NCI-H1105 treated with DMSO at 0.1 percent for 48 hours (cell line): ENCODE data around the gene FAM98C.
"Not testable (repeated sequence)": the region's sequence is repeated elsewhere in the genome, so short reads cannot be mapped to it uniquely, and the experiment has no call there.

Experiments used
- DNase-seq: peaks from one replicate; lab custom pipeline; 2025; lab: John Stamatoyannopoulos, UW

Gene FAM98C

GRCh38 chr19:38427035-38427677, 24.3 kb downstream of the FAM98C start:
- not testable (repeated sequence) for DNase-seq

DNA sequence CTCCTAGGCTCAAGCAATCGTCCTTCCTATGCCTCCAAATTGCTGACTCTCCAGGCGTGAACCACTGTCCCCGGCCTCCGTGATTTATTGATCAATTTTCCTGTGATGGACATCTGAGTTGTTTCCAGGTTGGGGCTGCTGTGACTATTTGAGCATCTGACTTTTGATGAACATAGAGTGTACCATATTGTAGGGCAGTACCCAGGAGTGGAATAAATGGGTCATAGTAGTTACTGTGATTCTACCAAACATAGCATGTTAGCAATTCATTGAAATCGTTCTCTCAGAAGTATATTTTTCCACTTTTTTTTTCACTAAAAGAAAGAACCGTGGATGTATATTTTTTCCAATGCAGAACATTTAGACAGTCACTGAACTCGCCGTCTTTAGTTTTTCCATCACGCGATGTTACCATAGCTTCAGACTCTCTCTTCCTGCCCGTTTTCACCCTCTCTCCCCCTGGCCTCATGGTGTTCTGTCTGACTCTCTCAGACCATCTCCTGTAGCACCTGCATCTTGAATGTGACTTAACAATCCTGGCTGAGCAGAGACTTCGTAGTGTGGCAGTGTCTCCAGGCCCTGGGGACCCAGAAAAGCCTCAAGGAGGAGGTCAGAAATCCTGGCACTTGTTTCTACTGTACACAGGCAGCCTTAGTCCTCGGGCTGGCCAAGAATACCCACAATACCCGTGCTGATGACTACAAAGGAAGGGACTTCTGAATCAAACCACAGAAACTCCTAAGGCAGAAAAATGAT, 26.3 kb downstream of the FAM98C start:
- no peak for DNase-seq

GRCh38 chr19:38429811-38430156, 26.9 kb downstream of the FAM98C start:
- DNase-seq: no peak

DNA sequence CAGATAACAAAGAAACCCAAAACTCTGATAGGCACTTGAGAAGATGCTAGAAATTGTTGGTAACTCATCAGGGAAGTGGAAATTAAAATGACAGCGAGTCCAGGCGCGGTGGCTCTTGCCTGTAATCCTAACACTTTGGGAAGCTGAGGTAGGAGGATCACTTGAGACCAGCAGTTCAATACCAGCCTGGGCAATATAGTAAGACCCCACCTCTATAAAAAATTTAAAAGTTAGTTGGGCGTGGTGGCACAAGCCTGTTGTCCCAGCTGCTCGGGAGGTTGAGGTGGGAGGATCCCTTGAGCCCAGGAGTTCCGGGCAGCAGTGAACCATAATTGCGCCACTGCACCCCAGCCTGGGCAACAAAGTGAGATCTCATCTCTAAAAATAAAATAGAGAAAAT, 28.0 kb downstream of the FAM98C start:
- DNase-seq: no peak

DNA sequence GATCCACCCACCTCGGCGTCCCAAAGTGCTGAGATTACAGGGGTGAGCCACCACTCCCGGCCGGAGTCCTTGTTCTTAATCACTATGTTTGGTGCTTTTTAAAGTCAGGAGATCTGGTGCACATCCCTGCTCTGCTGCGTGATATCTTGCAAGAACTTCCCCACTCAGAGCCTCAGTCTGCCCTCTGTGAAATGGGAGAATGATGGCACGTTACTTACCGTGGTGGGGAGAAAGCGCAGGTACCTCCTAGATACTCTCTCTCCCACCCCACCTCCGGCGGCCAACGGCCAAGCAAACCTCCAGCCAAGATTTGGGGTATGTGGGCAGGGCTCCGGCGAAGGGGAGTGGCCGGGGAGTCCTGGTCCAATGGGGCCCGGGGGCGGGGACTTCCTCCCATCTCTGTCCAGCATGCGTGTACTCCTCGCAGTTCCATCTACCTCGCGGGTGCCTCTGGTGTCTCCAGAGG, 30.4 kb downstream of the FAM98C start, which contains the start of gene RYR1:
TSS of gene RYR1 (plus strand) at position 424 of the 466 bp plus-strand sequence. CDS start 139 bp downstream, outside the sequence.
- DNase-seq: no peak

DNA sequence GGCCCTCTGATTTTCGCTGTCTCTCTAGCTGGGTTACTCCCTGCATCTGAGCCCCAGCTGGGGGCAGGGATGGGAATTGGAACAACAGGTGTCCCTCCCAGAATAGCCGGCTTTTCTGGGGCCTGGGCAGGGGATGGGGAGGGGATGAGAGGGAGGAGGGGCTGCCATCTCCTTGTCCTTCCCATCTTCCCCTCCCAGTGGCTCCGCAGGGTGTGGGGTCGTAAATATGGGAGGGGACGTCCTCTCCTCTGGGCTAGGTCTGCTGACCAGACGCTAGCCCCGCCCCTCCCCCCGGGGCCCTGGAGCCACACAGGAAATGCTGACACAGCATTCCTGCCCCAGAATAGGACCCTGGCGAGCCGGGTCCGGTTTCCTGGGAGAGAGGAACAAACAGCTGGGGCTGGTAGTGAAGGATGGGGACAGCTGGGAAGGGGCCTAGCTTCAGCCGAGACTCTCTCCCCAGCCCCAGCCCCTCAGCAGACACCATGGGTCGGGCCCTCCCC, 31.7 kb downstream of the FAM98C start:
- no peak for DNase-seq

- no peak for DNase-seq
Observed at GRCh38 chr19:38437295-38437694, 34.4 kb downstream of the FAM98C start.

DNA sequence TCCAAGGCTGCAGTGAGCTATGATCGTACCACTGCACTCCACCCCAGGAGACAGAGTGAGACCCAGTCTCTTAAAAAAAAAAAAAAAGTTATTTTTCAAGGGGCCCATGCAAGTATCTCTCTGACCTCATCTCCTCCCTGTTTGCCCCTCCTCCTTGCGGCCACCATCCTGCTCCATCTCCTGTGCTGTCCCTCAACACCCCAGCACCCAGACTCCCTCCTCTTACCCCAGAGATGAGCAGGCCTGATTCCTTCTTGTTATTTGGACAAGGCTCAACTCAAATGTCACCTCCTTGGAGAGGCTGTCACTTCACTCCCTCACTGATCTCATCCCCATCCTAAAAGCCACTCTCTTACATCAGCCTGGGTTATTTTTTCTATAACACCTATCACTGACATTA, 35.0 kb downstream of the FAM98C start:
- no peak for DNase-seq

GRCh38 chr19:38440592-38440991, 37.7 kb downstream of the FAM98C start:
- no peak for DNase-seq

DNA sequence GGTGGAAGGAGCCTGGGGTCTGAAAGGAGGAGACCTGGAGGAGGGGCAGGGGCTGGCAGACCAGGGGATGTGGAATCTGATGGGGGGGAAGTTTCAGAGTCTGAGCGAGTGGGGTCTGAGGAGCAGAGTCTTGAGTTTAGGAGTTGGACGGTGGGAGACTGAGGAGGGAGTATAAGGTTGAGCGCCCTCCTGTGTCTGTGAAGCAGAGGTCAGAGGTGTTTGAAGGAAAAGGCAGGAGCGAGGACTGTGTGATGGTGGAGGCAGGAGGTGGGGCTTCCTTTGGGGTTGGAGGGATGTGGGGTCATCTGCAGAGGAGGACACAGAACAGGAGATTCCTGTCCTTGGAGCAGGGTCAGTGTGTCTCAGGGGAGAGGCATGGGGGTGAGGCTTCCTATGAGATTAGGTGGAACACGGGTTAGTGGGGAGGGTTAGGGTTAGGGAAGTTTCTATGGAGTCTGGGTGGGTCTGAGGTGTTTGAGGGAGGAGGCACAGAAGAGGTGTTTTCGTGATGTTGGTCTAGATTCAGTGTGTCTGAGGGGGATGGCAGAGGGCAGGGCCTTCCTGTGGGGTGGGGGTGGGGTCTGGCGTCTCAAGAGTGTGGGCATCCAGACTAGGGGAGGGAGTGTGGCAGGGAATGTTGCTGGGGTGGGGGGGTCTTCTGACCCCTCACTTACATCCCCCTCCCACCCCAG, 38.9 kb downstream of the FAM98C start:
- DNase-seq: no peak

GRCh38 chr19:38442736-38443135, 39.8 kb downstream of the FAM98C start:
- no peak for DNase-seq

- no peak for DNase-seq
Observed at GRCh38 chr19:38443458-38443999, 40.6 kb downstream of the FAM98C start.

GRCh38 chr19:38444026-38444425, 41.1 kb downstream of the FAM98C start:
- DNase-seq: no peak

- DNase-seq: no peak
Observed at GRCh38 chr19:38445362-38445761, 42.5 kb downstream of the FAM98C start.

DNA sequence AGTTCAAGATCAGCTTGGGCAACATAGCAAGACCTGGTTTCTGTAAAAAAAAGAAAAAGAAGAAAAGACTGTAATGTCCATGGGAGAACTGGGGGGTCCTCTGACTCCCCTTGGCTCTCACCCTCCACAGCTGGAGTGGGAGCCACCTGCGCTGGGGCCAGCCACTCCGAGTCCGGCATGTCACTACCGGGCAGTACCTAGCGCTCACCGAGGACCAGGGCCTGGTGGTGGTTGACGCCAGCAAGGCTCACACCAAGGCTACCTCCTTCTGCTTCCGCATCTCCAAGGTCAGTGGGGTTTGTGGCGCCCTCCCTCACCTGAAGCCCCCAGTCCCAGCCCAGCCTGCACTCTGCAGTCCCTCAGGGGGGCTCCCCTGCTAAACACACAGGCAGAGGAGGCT, 45.3 kb downstream of the FAM98C start:
- DNase-seq: no peak

DNA sequence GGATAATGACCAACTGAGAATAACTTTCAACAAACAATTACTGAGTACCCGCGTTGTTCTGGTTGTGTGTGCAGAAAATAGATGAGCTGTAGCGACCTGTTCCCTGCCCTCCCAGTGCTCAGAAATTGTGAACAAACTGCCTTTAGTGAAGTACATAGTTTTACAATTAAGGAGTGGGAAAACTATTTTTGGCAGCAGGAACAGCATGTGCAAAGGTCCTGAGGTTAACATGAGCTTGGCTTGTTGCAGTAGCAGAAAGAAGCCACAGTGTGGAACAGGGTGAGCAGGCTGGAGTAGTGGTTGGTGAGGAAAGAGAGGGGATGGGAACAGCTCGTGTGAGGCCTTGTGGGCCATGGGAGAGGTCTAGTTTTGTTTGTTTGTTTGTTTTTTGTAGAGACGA, 46.6 kb downstream of the FAM98C start:
- DNase-seq: no peak

DNA sequence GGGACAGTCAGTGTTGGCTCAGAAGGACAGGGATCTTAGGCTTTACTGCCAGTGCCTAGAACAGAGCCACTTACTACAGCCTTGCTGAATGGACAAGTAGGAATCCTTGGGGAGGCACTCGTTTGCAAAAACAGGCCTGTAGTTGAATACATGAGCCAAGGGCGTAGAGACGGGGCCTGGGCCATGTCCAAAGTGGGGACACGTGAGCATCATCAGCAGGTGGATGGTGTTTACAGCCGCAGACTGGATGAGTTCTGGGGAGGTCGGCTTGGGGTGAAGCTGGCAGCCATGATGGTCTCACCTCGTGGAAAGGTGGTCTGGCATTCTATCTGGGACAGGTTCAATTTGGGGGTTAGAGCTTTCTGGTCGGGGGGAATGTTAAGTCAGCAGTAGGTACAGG, 48.1 kb downstream of the FAM98C start:
- DNase-seq: no peak

DNA sequence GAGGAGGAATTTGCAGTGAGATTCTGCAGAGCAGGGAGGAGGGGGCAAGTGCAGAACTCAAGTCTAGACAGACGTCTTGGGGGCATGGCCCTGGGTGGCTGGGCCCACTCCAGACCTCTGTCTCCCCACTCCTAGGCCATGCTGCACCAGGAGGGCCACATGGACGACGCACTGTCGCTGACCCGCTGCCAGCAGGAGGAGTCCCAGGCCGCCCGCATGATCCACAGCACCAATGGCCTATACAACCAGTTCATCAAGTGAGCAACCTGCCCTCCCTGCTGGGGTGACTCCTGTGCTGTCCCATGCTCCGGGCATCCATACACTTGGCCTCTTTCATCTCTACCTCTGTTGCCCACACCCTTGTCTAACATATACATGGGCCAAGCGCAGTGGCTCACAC, 48.7 kb downstream of the FAM98C start:
- DNase-seq: no peak

DNA sequence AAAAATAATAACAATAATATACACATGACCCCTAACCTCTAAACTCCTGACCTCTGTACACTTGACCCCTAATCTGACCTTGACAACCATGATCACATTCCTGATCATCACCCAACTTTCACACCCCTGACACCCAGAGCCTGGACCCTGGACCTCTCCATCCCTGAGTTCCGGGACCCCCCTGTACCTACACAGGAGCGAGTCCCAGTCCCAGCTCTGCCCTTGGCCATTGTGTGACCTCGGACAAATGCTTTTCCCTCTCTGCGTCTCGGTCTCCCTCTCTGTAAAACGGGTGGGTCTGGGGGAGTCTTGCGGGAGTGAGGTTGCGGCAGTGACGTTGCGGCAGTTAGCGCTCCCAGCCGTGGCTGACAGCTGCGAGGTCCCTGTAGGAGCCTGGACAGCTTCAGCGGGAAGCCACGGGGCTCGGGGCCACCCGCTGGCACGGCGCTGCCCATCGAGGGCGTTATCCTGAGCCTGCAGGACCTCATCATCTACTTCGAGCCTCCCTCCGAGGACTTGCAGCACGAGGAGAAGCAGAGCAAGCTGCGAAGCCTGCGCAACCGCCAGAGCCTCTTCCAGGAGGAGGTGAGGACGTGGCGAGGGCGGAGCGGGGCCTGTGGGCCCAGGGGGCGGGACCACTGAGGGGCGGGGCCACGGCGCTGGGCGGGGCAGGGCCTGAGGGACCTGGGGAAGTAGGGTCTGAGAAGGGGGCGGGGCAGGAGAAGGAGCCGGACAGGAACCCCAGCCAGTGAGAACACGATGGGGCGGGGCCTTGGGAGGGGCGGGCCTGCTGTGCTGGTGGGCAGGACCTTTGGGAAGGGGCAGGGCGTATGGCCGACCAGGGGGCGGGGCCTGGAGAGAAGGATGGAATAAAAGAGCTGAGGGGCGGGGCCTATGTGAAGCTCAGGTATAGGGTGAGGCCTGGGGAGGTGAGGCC, 49.8 kb downstream of the FAM98C start:
- DNase-seq: no peak

DNA sequence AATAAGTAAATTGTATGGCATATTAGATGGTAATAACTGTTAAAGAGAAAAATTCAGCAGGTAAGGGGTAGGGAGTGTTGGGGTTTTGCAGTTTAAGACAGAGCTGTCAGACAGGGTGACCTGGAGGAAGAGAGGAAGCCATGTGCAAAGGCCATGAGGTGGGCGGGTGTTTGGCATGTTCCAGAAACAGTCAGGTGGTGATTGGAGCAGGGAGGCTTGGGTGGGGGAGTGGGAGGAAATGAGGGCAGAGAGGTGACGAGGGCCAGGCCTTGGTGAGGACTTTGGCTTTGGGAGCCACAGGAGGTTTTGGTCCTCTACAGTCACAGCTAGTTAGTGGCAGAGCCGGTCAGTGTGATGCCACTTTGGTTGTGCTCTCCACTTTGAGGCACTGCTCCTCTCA, 50.7 kb downstream of the FAM98C start:
- no peak for DNase-seq

- no peak for DNase-seq
Observed at GRCh38 chr19:38455031-38455430, 52.1 kb downstream of the FAM98C start.
